ENCODE results near the gene HS1BP3.

Gene HS1BP3

DNA sequence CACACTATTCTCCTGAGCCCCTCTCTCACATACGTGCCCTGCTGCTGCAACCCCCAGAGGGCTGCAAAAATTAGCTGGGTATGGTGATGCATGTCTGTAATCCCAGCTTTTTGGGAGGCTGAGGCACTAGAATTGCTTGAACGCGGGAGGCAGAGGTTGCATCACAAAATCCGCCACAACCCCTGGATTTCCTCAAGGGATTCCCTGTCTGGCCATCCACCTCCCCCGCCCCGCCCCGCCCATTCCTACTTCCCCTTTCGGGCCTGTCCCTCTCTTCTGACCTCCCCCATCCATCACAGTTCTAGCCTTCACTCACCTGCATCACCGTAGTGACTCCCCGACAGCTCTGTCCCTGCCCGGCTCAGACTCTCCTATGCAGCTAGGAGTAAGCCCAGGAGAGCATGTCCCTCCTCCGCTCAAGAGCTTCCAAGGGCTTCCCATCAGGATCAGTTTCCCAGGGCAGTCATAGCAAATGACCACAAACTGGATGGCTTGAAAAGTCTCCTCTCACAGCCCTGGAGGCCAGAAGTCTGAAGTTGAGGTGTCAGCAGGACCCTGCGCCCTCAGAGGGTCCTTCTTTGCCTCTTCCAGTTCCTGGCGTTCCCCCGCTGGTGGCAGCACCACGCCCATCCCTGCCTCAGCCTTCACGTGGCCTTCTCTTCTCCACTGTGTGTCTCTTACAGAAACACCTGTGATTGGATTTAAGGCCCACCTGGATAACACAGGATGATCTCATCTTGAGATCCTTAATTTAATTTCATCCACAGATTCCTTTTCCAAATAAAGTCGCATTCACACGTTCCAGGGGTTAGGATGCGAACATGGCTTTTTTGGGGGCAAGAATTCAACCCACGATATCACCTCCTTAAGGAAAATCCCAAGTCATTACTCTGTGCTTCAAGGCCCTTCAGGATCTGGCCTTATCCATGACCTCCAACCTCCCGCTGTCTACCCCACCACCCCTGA lies 58.5 kb downstream of the HS1BP3 start:
- no peaks in the 10 kb centered on the region for H3K27me3 ChIP-seq (ENCODE audit: insufficient read depth, poor library complexity, severe bottlenecking)
- ATAC-seq (ENCODE audit: low read depth) (no peak), DNase-seq (ENCODE audit: low spot score) (no peak)
- H3K9me3 ChIP-seq (ENCODE audit: severe bottlenecking), result no peaks in the 10 kb centered on the region
- no peak overlapping the region for H3K4me3 ChIP-seq (ENCODE audit: severe bottlenecking)
- TF ChIP-seq, protein P1, sequence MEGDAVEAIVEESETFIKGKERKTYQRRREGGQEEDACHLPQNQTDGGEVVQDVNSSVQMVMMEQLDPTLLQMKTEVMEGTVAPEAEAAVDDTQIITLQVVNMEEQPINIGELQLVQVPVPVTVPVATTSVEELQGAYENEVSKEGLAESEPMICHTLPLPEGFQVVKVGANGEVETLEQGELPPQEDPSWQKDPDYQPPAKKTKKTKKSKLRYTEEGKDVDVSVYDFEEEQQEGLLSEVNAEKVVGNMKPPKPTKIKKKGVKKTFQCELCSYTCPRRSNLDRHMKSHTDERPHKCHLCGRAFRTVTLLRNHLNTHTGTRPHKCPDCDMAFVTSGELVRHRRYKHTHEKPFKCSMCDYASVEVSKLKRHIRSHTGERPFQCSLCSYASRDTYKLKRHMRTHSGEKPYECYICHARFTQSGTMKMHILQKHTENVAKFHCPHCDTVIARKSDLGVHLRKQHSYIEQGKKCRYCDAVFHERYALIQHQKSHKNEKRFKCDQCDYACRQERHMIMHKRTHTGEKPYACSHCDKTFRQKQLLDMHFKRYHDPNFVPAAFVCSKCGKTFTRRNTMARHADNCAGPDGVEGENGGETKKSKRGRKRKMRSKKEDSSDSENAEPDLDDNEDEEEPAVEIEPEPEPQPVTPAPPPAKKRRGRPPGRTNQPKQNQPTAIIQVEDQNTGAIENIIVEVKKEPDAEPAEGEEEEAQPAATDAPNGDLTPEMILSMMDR (IDR thresholded peaks at IDR 0.05; ENCODE audit: poor library complexity, severe bottlenecking), result no peak
- H3K4me1 ChIP-seq (ENCODE audit: insufficient read depth, poor library complexity, severe bottlenecking), result peaks cover 43% of the 10 kb centered on the region
- no peaks in the 10 kb centered on the region for H3K36me3 ChIP-seq (ENCODE audit: low read depth)
- peak overlapping the region; percentile 88 for H3K27ac ChIP-seq (ENCODE audit: poor library complexity, severe bottlenecking)

DNA sequence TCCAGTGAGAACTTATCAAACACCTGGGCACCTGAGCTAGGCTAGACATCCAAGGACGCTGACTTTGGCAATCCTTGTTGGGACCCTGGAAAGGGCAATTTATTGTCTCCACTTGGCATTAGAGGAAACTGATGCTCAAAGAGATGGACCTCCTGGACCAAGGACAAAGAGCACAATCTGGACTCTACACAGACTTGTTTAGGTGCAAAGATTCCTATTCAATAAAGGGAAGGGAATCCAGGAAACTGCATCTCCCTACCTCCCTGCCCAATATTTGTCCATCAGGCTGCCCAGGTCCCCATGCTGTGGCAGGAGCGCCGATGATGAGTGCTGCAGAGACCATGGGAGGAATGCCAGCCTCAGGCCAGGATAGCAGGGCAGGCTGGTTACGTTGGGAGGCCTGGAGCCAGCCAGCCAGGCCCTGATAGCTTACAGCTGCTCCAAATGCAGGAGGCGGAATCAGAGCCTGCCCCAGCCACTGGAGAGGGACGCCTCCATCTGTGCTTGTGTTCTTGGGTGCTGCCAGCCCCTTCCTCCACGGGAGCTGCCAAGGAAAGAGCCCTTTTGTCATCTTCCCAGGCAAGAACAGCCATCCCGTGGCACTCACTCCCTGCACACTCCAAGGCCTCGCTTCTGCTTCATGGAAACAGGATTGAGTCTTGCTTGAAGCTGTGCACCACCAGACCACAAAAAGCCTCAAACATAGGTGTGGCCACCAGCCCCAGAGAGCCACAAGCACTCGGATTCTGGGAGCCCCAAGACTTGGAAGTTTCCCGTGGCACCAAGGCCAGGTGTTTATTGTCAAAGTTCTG lies 60.0 kb downstream of the HS1BP3 start:
- TF ChIP-seq, protein P1 (IDR thresholded peaks at IDR 0.05; ENCODE audit: poor library complexity, severe bottlenecking), result no peak
- Histone ChIP-seq H3K27ac (ENCODE audit: poor library complexity, severe bottlenecking) (peak overlapping the region; percentile 88), H3K4me3 (ENCODE audit: severe bottlenecking) (no peak overlapping the region), H3K4me1 (ENCODE audit: insufficient read depth, poor library complexity, severe bottlenecking) (peaks cover 31% of the 10 kb centered on the region), H3K9me3 (ENCODE audit: severe bottlenecking) (no peaks in the 10 kb centered on the region), H3K36me3 (ENCODE audit: low read depth) (no peaks in the 10 kb centered on the region), H3K27me3 (ENCODE audit: insufficient read depth, poor library complexity, severe bottlenecking) (no peaks in the 10 kb centered on the region)
- ATAC-seq (ENCODE audit: low read depth) (no peak), DNase-seq (ENCODE audit: low spot score) (no peak)

DNA sequence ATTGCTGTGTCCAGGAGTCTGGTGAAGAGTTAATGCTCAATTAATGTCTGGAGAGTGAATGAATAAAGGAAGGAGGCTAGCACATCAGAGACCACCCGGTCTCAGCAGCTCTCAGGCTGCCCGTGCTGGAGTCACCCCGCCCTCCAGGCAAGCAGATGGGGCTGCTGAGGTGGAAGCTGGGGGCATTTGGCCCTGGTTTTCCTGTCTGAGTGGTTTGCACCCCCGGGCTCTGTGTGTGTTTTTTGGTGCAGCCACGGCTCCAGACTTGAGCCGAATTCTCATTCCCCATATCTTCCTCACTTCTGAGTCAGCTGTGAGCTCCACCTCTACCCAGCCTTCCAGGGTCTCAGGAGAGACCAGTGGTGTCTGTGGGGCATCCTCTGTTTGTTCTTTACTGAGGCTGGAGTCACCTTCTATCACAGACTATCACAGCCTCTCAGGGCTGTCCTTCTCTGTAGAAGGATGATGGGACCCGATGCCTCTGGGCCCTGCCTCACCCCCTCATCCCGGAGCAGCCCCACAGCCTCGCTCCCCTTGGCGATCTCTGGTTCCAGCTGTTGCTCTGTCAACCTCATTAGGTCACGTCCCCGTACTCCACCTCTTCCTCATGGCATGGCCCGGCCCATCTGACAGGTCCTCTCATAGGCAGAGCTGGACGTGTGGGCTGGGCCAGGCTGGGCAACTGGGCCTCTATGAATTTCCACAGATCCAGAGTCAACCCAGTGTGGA lies 60.8 kb downstream of the HS1BP3 start:
- no peaks in the 10 kb centered on the region for H3K9me3 ChIP-seq (ENCODE audit: severe bottlenecking)
- DNase-seq (ENCODE audit: low spot score) (peak; percentile 42), ATAC-seq (ENCODE audit: low read depth) (no peak)
- no peaks in the 10 kb centered on the region for H3K36me3 ChIP-seq (ENCODE audit: low read depth)
- H3K4me3 ChIP-seq (ENCODE audit: severe bottlenecking), result no peak overlapping the region
- TF ChIP-seq, protein P1 (IDR thresholded peaks at IDR 0.05; ENCODE audit: poor library complexity, severe bottlenecking), result no peak
- no peaks in the 10 kb centered on the region for H3K27me3 ChIP-seq (ENCODE audit: insufficient read depth, poor library complexity, severe bottlenecking)
- H3K27ac ChIP-seq (ENCODE audit: poor library complexity, severe bottlenecking), result peak overlapping the region; percentile 88
- peaks cover 23% of the 10 kb centered on the region for H3K4me1 ChIP-seq (ENCODE audit: insufficient read depth, poor library complexity, severe bottlenecking)

DNA sequence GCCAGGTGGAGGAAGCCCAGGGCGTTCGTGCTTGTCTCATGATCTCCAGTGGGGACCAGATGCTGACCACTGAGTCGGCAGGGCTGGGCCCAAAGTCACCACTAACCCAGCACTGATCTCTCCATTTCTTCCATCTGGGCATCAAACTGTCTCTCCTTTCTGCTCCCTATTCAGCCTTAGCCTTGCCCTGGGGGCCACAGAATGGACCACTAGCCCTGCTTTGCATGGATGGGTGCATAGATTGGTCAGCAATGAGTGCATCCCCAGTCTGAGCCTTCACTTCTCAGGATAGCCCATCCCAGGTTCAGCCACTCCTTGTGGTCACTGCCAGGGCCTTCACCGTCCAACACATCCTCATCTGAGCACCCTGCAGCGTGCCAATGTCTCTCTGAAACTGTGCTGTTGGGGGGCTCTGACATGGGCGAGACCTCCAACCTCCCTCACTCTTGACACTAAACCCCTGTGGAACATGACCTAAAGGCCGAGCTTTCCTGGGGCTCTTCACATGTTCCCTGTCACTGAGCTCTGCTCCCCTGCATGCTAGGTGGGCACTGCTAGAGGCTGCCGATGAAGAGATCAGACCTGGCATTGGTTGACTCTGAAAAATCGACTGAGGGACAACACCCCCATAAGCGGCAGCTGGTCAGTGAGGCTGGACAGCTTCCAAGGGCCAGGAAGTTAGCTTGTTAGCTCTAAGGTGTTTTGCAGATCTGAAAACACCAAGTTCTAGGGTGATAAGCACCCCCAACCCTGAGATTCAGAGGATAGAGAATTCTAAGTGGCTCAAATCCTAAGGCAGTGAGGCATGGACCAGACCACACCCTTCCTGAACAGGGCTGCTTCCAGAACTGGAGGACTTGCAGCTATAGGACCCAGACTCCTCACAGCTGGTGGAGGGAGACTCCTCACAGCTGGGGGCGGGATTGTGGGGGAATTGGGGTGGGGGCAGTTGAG lies 61.7 kb downstream of the HS1BP3 start:
- TF ChIP-seq, protein P1 (IDR thresholded peaks at IDR 0.05; ENCODE audit: poor library complexity, severe bottlenecking), result no peak
- no peaks in the 10 kb centered on the region for H3K9me3 ChIP-seq (ENCODE audit: severe bottlenecking)
- H3K4me1 ChIP-seq (ENCODE audit: insufficient read depth, poor library complexity, severe bottlenecking), result peaks cover 30% of the 10 kb centered on the region
- DNase-seq (ENCODE audit: low spot score) (no peak), ATAC-seq (ENCODE audit: low read depth) (no peak)
- peak overlapping the region; percentile 88 for H3K27ac ChIP-seq (ENCODE audit: poor library complexity, severe bottlenecking)
- H3K27me3 ChIP-seq (ENCODE audit: insufficient read depth, poor library complexity, severe bottlenecking), result no peaks in the 10 kb centered on the region
- H3K4me3 ChIP-seq (ENCODE audit: severe bottlenecking), result no peak overlapping the region
- H3K36me3 ChIP-seq (ENCODE audit: low read depth), result no peaks in the 10 kb centered on the region
